Head of caudate nucleus (tissue), 42 donors: ENCODE data around the gene APOC1.
"Not testable (repeated sequence)": the region's sequence is repeated elsewhere in the genome, so short reads cannot be mapped to it uniquely, and the experiment has no call there.

Experiments used
- DNase-seq, 42 donors: peaks; one replicate each; pipeline versions ENCODE4 v3.0.0 to v3.0.0-alpha.2; 2020 to 2021; ENCODE audit warnings: mixed read lengths in 7 of 42
- intact Hi-C: fragments of 100-400 bp; cut with DNase I; formaldehyde crosslinking; loops from one replicate; pipeline ENCODE4 v1.15.0; 2022

The APOC1 gene

GRCh38 chr19:44914433-44915206 is at the start of gene APOC1:
Gene APOC1 (plus strand): TSS chr19:44914608. CDS start chr19:44914892, 284 bp downstream.
- intact Hi-C loops = not testable (repeated sequence)
- peak; percentile 77 to 95 (median 87) for DNase-seq

- DNase-seq = peak in 9 of 42 donors; percentile 7 to 46 (median 28)
- intact Hi-C loops = no loop called here
Measured at GRCh38 chr19:44865196-44865767, 49.1 kb upstream of the APOC1 start.

- intact Hi-C loops = no loop called here
- DNase-seq = no peak
Measured at GRCh38 chr19:44866664-44867063, 47.7 kb upstream of the APOC1 start.

DNA sequence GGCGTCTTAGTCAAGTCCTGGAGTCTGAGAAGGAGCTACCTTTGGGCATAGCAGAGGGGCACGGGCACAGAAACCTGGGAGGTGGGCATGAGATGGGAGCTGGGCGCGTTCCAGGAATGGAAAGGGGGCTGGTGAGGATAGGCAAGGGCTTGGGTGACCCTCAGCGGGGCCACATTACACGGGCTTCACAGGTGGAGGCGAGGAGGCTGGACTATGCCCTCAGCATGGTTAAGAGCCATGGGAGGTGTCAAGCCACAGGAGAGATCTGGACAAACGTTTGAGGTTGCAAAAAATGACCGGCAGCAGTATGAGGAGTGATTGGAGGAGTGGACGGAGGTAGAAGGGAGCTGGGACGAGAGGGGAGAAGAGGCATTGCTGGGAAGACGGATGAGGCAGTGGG is 46.8 kb upstream of the APOC1 start:
- intact Hi-C loops = no loop called here

GRCh38 chr19:44869733-44870470 is 44.5 kb upstream of the APOC1 start:
- intact Hi-C loops = no loop called here
- peak in 20 of 42 donors; percentile 22 to 52 (median 42) for DNase-seq

More for the DNA sequence above, 46.8 kb upstream of the APOC1 start:
- DNase-seq = no peak

DNA sequence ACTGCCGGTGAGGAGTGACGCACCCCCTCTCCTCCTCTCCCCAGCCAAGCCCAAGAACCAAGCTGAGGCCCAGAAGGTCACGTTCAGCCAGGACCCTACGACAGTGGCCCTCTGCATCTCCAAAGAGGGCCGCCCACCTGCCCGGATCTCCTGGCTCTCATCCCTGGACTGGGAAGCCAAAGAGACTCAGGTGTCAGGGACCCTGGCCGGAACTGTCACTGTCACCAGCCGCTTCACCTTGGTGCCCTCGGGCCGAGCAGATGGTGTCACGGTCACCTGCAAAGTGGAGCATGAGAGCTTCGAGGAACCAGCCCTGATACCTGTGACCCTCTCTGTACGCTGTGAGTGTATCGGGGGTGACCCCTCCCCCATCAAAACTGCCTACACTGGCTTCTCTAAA is 42.6 kb upstream of the APOC1 start:
- intact Hi-C loops = no loop called here
- no peak for DNase-seq

DNA sequence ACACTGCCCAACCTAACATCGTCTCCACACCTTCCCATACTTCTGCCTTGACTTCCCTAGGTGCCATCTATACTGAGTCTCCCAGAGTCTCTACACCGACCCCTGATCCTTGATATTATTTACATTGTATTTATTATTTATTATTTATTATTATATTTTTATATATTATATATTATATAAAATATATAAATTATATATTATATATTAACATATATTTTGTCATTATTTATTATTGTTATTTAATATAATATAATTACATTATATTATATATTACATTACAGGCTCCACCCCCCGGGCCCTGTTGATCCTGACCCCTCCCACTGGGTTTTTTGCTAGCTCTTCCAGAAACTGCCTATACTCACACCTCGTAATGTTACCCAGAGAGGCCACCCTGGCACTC is 41.7 kb upstream of the APOC1 start:
- intact Hi-C loops = no loop called here
- no peak for DNase-seq

GRCh38 chr19:44874317-44874716 is 40.1 kb upstream of the APOC1 start:
- intact Hi-C loops = no loop called here

GRCh38 chr19:44875666-44876451 is 38.5 kb upstream of the APOC1 start:
- no peak for DNase-seq

More at GRCh38 chr19:44874317-44874716, 40.1 kb upstream of the APOC1 start:
- DNase-seq = no peak

DNA sequence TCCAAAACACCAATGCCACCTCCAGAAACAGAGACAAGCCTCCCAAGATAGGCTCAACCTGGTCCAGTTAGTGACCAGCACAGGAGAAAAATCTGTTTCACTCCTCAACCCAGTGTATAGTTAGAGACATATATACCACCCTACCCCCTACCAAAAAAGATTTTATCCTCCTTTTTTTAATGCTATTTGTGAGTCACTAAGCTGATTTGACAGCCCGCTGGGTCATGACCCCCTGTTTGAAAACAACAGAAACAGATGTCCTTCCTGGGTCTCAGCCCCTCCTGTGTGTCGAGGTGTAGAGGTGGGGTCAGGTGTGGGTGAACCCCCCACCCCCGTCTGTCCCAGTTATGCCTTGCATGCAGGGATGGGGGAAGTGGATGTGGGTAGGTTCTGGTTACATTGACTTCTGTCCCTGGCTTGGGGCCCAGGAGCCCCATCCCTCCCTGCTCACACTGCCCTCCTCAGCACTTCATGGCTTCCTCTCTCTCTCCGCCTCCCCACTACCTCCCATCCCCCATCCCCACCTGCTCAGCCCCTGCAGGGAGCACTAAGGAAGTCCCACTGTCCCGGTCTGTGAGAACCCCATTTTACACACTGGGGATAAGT is 37.4 kb upstream of the APOC1 start:
- DNase-seq = peak in 1 of 42 donors; percentile 7
- intact Hi-C loops = no loop called here

More at GRCh38 chr19:44875666-44876451, 38.5 kb upstream of the APOC1 start:
- intact Hi-C loops = no loop called here

DNA sequence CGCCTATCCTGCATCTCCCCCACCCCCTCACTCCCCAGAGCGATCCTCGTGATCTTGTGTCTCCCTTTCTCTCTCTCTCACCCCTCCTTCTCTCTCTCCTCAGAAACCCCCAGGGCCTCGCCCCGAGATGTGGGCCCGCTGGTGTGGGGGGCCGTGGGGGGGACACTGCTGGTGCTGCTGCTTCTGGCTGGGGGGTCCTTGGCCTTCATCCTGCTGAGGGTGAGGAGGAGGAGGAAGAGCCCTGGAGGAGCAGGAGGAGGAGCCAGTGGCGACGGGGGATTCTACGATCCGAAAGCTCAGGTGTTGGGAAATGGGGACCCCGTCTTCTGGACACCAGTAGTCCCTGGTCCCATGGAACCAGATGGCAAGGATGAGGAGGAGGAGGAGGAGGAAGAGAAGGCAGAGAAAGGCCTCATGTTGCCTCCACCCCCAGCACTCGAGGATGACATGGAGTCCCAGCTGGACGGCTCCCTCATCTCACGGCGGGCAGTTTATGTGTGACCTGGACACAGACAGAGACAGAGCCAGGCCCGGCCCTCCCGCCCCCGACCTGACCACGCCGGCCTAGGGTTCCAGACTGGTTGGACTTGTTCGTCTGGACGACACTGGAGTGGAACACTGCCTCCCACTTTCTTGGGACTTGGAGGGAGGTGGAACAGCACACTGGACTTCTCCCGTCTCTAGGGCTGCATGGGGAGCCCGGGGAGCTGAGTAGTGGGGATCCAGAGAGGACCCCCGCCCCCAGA is 36.1 kb upstream of the APOC1 start:
- no peak for DNase-seq
- intact Hi-C loops = no loop called here

DNA sequence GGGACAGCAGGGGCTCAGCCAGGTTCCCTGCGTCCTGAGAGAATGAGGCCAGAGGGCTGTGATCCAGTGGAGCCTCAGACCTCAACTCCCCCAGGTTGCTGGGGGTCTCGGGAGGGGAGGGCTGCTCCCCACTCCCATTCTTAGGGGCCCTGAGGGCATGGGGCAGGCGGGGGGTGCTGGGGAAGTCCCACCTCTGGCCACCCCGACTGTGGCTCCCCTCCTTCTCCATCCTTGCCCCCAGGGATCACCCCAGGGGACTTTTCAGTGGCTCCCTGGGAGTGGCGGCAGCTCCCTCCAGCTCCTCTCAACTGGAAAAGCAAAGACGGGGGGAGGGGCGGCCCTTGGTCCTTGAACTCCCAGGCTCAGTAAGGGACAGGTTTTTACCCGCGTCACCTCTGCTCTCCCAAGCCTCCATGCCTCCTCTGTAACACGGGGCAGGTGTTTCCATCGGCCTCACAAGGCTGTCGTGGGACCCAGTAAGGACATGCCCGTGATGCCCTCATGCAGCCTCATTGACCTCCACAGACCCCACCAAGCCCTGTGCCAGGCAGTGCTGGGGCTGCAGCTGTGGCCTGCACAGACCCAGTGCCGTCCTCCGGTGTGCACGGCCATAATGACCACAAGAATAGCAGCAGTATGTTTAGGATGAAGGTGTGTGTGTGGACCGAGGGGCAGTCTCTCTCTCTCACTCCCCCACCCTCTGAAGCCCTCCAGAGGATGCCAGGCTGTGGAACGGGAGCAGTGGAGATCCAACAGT is 34.9 kb upstream of the APOC1 start:
- intact Hi-C loops = no loop called here
- DNase-seq = no peak

- intact Hi-C loops = no loop called here
- DNase-seq = no peak
Measured at GRCh38 chr19:44882063-44882462, 32.3 kb upstream of the APOC1 start.

GRCh38 chr19:44882619-44883397 is 31.6 kb upstream of the APOC1 start:
- DNase-seq, intact Hi-C loops: not testable (repeated sequence)

GRCh38 chr19:44883922-44884321 is 30.5 kb upstream of the APOC1 start:
- no peak for DNase-seq
- intact Hi-C loops = no loop called here

GRCh38 chr19:44884566-44884965 is 29.8 kb upstream of the APOC1 start:
- DNase-seq = no peak
- intact Hi-C loops = no loop called here

DNA sequence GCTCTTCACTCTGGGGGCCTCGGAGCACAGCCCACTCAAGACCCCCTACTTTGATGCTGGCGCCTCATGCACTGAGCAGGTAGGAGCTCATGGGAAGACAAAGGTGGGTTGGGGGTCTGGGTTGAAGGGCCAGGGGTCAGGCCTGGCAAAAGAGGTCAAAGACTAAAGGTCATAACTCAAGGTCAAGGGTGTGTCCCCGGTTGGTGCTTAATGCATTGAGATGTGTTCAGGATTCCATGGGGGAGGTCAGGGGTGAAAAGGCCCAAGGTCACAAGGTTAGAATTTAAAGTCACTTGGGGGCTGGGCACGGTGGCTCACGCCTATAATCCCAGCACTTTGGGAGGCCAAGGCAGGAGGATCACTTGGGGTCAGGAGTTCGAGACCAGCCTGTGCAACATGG is 28.3 kb upstream of the APOC1 start:
- intact Hi-C loops = no loop called here

More for the DNA sequence above, 28.3 kb upstream of the APOC1 start:
- no peak for DNase-seq
